Activated CD4-positive, CD25-positive, alpha-beta regulatory T cell treated with anti-CD3 and anti-CD28 coated beads, Interleukin-2, amount 50 U/mL, for 16 hours (primary cell): ENCODE results near the gene SLC24A4.

ENCODE experiments used
- DNase-seq: peaks from one replicate; pipeline ENCODE4 v3.0.0-alpha.2; 2020; ENCODE audit warnings: low read depth, low spot score

The SLC24A4 gene

GRCh38 chr14:92368001-92368400 is 45.0 kb downstream of the SLC24A4 start:
- DNase-seq, result no peak

DNA sequence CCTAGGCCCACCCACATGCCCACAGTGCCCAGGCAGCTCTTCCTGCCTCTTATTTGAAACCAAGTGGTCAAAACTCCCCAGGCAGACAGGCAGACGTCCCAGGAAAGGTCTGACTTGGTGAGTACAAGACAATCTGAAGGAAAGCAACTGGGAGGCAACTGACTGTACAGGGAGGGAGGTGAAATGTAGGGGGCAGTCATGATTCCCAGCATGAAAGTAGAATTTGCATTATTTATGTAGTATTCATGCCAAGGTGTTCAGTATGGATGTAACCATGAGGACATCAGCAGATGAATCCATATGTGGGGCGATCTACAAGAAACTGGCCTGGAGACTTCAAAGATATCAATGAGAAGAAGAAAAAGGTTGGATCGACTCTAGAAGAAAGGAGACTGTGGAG is 46.1 kb downstream of the SLC24A4 start:
- no peak for DNase-seq

- DNase-seq, result no peak
Measured at GRCh38 chr14:92372230-92372629, 49.3 kb downstream of the SLC24A4 start.

DNA sequence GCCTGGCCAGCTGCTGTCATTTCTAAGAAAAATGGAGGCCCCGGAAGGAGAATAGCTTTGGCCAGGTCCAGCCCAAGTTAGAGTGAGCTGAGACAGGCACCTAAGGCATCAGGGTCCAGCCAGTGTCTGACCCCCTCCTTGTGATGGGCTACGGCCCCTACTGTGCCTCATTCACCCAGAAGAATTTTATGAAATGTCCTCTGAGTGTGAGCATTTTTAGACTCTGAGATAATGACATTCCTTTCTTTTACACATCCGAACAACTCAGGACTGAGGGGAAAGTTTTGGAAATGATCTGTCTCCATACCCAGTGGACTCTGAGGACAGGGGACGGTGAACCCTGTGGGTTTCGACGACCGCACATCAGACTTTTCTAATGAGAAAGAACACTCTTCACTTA is 50.4 kb downstream of the SLC24A4 start:
- DNase-seq, result no peak

DNA sequence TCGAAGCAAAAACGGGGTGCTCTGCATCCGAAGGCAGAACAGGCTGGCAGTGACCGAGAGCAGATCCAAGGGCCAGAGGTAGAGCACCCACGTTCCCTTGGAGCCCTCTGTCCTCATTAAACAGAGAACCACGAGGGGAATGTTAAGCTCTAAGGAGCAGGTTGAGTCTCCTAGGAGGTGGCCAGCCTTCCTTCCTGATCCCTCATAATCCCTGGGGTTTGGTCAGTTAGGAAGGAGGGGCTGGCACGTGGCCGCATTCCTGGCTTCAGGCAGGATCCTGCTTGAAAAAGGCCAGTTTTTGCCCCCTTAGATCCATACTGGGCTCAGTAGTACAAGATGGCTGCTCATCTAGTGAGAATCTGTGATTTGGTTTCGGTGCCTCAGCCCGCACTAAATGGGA is 57.2 kb downstream of the SLC24A4 start:
- no peak for DNase-seq

- no peak for DNase-seq
Measured at GRCh38 chr14:92380582-92380981, 57.6 kb downstream of the SLC24A4 start.

- DNase-seq, result no peak
Measured at GRCh38 chr14:92382677-92383076, 59.7 kb downstream of the SLC24A4 start.

- no peak for DNase-seq
Measured at GRCh38 chr14:92383805-92384204, 60.8 kb downstream of the SLC24A4 start.

- no peak for DNase-seq
Measured at GRCh38 chr14:92384461-92385133, 61.6 kb downstream of the SLC24A4 start.

- DNase-seq, result no peak
Measured at GRCh38 chr14:92385561-92385960, 62.6 kb downstream of the SLC24A4 start.

DNA sequence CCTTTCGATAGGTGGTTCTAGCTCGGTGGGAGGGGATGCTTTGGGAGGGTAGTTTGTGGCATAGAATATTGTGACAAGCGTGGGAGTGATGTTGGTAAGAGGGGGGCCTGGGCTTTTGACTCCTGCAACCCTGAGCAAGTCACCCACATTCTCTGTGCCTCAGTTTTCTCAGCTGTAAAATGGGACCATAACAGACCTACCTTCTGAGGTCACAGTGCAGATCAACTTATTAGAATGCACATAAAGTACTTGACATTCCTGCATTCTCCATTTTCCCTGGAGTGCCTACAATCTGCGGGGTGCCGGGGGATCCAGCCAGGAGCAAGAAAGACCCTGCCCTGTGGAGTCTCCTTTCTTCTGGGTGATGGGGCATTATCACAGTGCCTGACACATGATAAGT is 63.2 kb downstream of the SLC24A4 start:
- no peak for DNase-seq

- no peak for DNase-seq
Measured at GRCh38 chr14:92386637-92387036, 63.7 kb downstream of the SLC24A4 start.

- no peak for DNase-seq
Measured at GRCh38 chr14:92387578-92387977, 64.6 kb downstream of the SLC24A4 start.

DNA sequence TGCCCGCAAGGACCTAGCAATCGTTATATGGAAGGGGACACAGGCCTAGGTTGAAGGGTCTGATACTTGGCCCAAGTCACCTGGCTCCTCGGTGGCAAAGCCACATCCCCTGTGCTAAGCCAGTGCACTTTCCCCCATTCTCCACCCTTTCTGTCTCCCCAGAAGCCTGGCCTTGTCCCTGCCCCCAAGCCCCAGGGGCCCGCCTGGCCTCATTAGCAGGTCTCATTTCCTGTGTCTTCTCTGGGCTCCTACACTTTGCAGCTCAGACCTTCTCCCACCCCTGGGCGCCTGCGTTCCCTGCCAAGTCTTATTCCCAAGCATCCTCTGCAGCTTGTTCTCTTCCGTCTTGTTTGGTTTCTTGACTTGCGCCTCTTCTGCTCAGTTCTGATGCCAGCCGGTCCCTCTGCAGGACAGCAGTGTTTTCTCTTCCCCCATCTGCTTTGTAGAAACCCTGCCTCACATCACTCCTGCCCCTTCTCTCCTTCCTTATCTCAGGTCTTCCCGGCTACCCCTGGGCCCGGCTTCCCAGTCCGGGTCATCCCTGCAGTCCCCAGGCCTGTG is 66.7 kb downstream of the SLC24A4 start:
- no peak for DNase-seq

GRCh38 chr14:92391726-92392125 is 68.8 kb downstream of the SLC24A4 start:
- DNase-seq, result no peak

DNA sequence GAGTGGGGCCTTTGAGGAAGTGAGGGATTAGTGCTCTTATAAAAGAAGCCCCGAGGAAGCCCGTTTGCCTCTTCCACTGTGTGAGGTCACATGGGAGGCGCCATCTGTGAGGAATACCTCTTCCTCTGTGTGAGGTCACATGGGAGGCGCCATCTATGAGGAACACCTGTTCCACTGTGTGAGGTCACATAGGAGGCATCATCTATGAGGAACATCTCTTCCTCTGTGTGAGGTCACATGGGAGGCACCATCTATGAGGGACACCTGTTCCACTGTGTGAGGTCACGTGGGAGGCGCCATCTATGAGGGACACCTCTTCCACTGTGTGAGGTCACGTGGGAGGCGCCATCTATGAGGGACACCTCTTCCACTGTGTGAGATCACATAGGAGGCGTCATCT is 69.7 kb downstream of the SLC24A4 start:
- no peak for DNase-seq

- no peak for DNase-seq
Measured at GRCh38 chr14:92397150-92397952, 74.4 kb downstream of the SLC24A4 start.

DNA sequence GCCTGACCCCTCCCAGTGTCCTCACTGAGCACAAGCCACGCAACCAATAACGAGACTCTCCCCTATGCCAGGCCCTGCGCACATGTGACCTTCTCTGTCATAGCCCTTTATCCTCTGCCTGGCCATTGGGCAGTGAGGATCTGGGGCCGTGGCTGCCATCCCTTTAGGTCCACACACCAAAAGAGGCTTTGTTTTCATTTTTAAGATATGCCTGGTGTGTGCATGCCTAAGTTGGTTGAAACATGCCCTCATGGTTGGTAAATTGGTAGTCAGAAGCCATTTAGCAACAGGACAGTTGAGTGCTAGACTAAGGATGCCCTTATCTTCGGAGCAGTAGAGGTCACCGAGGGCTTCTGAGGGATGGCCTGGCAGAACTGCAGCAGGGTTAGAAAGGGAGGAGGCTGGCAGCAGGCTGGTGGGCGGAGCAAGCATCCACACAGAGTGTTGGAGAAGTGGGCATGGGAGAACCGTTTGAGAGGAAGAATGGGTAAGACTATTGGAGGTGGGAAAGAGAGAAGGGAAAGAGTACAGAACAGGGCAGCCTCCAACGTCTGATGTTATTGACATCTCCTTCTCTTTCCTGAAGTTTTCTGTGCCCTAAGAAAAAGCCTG is 75.1 kb downstream of the SLC24A4 start:
- no peak for DNase-seq

GRCh38 chr14:92398888-92399636 is 76.1 kb downstream of the SLC24A4 start:
- DNase-seq, result no peak

DNA sequence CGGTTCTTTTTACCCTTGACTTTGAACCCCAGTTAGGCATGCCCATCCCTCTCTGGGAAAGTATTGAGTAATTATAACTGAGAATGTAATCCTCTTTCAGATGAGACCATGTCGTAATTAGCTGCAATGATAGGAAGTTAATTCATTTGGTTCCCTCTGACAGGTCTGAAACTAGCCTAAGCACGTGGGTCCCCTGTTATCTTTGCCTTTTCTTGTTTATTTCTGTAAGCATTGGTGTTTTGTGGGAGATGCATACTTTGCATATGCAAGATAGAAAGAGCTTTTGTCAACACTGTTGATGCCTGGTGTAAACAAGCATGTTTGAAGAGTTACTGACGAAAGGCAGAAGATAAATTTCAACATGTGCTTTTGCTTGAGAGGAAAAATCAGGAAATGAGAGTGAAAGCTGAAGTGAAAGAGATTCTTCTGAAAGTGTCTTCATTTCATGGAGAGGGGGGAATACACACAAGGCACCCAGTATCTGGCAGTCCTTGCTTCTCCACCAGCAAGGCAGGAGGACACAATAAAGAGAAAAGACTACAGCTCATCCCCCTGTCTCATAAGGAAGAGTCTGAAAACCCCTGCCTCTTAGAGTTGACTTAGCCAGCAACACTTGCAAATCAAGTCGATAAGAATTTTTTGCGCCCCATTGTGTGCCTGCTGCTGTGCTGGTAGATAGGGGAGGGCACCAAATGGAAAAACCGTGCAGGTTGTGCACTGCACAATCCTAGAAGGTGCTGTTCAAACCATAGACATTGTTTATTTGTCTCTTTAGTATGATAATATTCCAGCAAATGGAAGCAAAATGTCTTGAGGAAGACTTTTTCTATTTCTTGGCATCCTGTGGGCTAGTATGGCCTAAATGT is 77.8 kb downstream of the SLC24A4 start:
- DNase-seq, result no peak

DNA sequence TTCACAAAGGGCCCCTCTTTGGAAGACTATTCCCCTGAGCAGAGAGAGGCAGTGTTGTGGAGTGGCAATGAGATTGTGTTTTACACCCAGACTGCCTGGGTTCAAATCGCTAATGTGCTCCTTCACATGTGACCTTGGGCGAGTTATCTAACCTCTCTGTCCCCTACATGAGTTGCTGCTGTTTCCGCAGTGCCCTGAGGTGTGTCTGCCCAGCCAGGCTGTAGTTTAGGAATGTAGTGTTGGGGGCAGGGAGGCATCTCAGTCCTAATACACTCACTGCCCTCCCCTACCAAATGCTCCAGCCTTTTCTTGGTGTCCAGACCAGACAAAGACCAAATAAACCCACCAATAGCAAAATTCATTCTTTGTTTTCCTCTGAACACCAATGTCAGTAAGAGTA is 78.6 kb downstream of the SLC24A4 start:
- DNase-seq, result no peak
